ENCODE measurements around the gene ZNF93. TPM values are rescaled to one million over a fixed set of nuclear protein-coding genes. Genes with fewer than 3 reads are reported as not detected.

ZNF93 gene
- total and polyA plus RNA-seq, 2 of the 13 experiments (the other 11 are each of a cell fraction or from before 2014, with no cell fraction given), result 0.49 to 0.66 TPM

DNA sequence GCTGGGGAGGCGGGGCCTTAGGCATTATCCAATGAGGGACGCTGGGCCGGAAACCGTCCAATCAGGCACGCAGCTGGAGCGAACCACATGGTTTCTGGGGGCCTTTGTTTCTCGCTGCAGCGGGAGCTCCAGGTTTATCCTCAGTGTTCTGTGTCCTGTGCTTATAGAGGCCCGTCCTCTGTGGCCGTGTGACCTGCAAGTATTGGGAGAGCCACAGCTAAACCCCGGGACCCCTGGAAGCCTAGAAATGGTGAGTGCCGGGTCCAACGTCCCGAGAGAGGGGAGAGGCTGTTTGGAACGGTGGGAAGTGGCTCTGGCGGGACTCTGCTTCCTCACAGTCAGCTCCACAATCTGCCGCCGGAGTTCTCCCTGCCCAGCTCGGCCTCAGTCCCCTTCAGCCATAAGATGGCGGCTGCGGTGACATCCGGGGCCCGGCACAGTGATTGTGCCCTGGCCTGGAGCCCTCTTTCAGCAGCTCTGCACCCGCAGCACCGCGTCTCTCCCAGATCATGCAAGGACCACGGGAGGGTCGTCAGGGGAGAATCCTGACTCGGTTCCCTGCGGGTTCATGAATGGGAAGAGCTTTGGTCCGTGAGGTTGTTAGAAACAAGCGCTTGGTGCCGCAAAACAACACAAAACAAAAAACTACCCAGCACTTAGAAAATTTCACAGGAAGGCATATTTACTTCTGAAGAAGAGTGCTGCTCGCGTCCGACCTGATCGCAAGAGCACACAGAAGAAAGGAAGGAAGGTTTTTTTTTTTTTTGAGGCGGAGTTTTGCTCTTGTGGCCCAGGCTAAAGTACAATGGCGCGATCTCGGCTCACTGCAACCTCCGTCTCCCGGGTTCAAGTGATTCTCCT, 34.8 kb upstream of the ZNF93 start, which contains the start of gene ZNF253 (continued):
- TF ChIP-seq, protein P1, sequence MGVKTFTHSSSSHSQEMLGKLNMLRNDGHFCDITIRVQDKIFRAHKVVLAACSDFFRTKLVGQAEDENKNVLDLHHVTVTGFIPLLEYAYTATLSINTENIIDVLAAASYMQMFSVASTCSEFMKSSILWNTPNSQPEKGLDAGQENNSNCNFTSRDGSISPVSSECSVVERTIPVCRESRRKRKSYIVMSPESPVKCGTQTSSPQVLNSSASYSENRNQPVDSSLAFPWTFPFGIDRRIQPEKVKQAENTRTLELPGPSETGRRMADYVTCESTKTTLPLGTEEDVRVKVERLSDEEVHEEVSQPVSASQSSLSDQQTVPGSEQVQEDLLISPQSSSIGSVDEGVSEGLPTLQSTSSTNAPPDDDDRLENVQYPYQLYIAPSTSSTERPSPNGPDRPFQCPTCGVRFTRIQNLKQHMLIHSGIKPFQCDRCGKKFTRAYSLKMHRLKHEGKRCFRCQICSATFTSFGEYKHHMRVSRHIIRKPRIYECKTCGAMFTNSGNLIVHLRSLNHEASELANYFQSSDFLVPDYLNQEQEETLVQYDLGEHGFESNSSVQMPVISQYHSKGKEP (CRISPR knock-in tag; IDR thresholded peaks at IDR 0.05), result no peak
- TF ChIP-seq HOXD1 (CRISPR knock-in tag; IDR thresholded peaks at IDR 0.05), result no peak
- TF ChIP-seq ZNF652 (CRISPR knock-in tag; IDR thresholded peaks at IDR 0.05; ENCODE audit: borderline replicate concordance, low read depth), result no peak
- TF ChIP-seq ZMYM3 (CRISPR knock-in tag; IDR thresholded peaks at IDR 0.05), result no peak
- TF ChIP-seq MED13 (CRISPR knock-in tag; IDR thresholded peaks at IDR 0.05), result no peak
- TF ChIP-seq HES4 (CRISPR knock-in tag; IDR thresholded peaks at IDR 0.05; ENCODE audit: borderline replicate concordance), result 0 out of 2 replicates have a peak, but pooled peaks have one; percentile 40
- TF ChIP-seq, protein P2, sequence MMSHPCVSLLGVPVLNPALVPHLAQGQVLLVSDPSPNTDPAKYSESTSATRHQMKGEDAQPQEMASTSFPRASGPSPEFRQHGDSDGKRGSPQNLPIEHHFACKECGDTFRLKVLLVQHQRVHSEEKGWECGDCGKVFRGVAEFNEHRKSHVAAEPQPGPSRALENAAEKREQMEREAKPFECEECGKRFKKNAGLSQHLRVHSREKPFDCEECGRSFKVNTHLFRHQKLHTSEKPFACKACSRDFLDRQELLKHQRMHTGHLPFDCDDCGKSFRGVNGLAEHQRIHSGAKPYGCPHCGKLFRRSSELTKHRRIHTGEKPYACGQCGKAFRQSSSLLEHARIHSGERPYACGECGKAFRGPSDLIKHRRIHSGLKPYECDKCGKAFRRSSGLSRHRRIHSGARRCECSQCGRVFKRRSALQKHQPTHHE (CRISPR knock-in tag; IDR thresholded peaks at IDR 0.05; ENCODE audit: borderline replicate concordance), result no peak
- no peak; the same call in 1 of the 2 replicates for TF ChIP-seq ZNF839 (CRISPR knock-in tag; IDR thresholded peaks at IDR 0.05; ENCODE audit: borderline replicate concordance)
- peak; percentile 67; the same call in 1 of the 2 replicates for TF ChIP-seq MYC (CRISPR knock-in tag; IDR thresholded peaks at IDR 0.05; ENCODE audit: borderline replicate concordance)
- no peak for TF ChIP-seq ATM (IDR thresholded peaks at IDR 0.05; ENCODE audit: borderline replicate concordance)
- no peak for TF ChIP-seq FOXP1 (IDR thresholded peaks at IDR 0.05)
- TF ChIP-seq FOXP1 (CRISPR knock-in tag; IDR thresholded peaks at IDR 0.05), result no peak
- TF ChIP-seq, protein P3, sequence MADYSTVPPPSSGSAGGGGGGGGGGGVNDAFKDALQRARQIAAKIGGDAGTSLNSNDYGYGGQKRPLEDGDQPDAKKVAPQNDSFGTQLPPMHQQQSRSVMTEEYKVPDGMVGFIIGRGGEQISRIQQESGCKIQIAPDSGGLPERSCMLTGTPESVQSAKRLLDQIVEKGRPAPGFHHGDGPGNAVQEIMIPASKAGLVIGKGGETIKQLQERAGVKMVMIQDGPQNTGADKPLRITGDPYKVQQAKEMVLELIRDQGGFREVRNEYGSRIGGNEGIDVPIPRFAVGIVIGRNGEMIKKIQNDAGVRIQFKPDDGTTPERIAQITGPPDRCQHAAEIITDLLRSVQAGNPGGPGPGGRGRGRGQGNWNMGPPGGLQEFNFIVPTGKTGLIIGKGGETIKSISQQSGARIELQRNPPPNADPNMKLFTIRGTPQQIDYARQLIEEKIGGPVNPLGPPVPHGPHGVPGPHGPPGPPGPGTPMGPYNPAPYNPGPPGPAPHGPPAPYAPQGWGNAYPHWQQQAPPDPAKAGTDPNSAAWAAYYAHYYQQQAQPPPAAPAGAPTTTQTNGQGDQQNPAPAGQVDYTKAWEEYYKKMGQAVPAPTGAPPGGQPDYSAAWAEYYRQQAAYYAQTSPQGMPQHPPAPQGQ (CRISPR knock-in tag; IDR thresholded peaks at IDR 0.05; ENCODE audit: borderline replicate concordance), result no peak
- TF ChIP-seq ZNF253 (CRISPR knock-in tag; IDR thresholded peaks at IDR 0.05; ENCODE audit: borderline replicate concordance), result no peak
- TF ChIP-seq ZNF737 (CRISPR knock-in tag; IDR thresholded peaks at IDR 0.05; ENCODE audit: borderline replicate concordance), result peak; percentile 60; the same call in 1 of the 2 replicates
- TF ChIP-seq ZNF7 (CRISPR knock-in tag; IDR thresholded peaks at IDR 0.05), result no peak
- no peak for TF ChIP-seq PLRG1 (conservative IDR thresholded peaks at IDR 0.05)
- TF ChIP-seq MAFG (CRISPR knock-in tag; IDR thresholded peaks at IDR 0.05), result no peak
- no peak for TF ChIP-seq ZNF460 (CRISPR knock-in tag; IDR thresholded peaks at IDR 0.05; ENCODE audit: borderline replicate concordance)
- no peak for TF ChIP-seq POGK (CRISPR knock-in tag; conservative IDR thresholded peaks at IDR 0.05)
- TF ChIP-seq ZNF225 (CRISPR knock-in tag; IDR thresholded peaks at IDR 0.05), result 0 out of 2 replicates have a peak, but pooled peaks have one; percentile 29
- TF ChIP-seq RNF2 (conservative IDR thresholded peaks at IDR 0.05; ENCODE audit: low read depth), result peak; percentile 77; the same call in 1 of the 2 replicates
- TF ChIP-seq ZNF552 (CRISPR knock-in tag; IDR thresholded peaks at IDR 0.05; ENCODE audit: borderline replicate concordance), result no peak
- peak; percentile 65; the same call in 1 of the 2 replicates for TF ChIP-seq ZNF678 (CRISPR knock-in tag; IDR thresholded peaks at IDR 0.05)
- peak; percentile 56; the same call in 1 of the 2 replicates for TF ChIP-seq ZNF530 (CRISPR knock-in tag; IDR thresholded peaks at IDR 0.05; ENCODE audit: low read depth)

All from HepG2 (cell line).